ENCODE measurements around the gene MCUR1. TPM values are rescaled to one million over a fixed set of nuclear protein-coding genes. Genes with fewer than 3 reads are reported as not detected.
"Not testable (repeated sequence)": the region's sequence is repeated elsewhere in the genome, so short reads cannot be mapped to it uniquely, and the experiment has no call there.

MCUR1 gene
- total RNA-seq, 1 experiment from 2014 or later: 33.1 TPM

DNA sequence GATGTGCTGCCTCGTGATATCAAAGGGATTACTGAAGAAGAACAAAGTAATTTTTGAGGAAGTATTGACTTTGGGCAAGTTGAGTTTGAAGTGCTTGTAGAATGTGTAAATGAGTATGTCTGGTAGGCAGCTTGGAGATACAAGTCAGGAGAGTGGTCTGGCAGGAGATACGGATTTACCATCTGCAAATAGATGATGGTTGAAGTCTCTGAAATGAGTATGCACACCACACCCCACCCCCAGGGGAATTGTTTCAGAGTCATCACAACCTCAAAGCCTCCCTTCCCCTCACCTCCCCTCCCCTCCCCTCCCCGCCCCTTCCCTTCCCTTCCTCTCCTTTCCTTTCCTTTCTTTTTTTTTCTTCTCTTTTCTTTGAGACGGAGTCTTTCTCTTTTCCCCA is 16.4 kb upstream of the MCUR1 start:
- DNase-seq (ENCODE audit: low read depth, low spot score): no peak
- ChIA-PET CTCF (no interaction called here), POLR2A (no interaction called here)
- no peaks in the 10 kb centered on the region for H3K36me3 ChIP-seq (ENCODE audit: control insufficient read depth, insufficient read depth, low read length)
- TF ChIP-seq, protein P1, sequence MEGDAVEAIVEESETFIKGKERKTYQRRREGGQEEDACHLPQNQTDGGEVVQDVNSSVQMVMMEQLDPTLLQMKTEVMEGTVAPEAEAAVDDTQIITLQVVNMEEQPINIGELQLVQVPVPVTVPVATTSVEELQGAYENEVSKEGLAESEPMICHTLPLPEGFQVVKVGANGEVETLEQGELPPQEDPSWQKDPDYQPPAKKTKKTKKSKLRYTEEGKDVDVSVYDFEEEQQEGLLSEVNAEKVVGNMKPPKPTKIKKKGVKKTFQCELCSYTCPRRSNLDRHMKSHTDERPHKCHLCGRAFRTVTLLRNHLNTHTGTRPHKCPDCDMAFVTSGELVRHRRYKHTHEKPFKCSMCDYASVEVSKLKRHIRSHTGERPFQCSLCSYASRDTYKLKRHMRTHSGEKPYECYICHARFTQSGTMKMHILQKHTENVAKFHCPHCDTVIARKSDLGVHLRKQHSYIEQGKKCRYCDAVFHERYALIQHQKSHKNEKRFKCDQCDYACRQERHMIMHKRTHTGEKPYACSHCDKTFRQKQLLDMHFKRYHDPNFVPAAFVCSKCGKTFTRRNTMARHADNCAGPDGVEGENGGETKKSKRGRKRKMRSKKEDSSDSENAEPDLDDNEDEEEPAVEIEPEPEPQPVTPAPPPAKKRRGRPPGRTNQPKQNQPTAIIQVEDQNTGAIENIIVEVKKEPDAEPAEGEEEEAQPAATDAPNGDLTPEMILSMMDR (IDR thresholded peaks at IDR 0.05): no peak
- TF ChIP-seq POLR2AphosphoS5 (IDR thresholded peaks at IDR 0.05; ENCODE audit: low read depth, low read length) (no peak), TCF7L2 (IDR thresholded peaks at IDR 0.05; ENCODE audit: low read depth, low read length) (no peak), SIN3A (IDR thresholded peaks at IDR 0.05; ENCODE audit: borderline replicate concordance, insufficient read depth, low read depth, low read length) (no peak)
- TF ChIP-seq, protein P2, sequence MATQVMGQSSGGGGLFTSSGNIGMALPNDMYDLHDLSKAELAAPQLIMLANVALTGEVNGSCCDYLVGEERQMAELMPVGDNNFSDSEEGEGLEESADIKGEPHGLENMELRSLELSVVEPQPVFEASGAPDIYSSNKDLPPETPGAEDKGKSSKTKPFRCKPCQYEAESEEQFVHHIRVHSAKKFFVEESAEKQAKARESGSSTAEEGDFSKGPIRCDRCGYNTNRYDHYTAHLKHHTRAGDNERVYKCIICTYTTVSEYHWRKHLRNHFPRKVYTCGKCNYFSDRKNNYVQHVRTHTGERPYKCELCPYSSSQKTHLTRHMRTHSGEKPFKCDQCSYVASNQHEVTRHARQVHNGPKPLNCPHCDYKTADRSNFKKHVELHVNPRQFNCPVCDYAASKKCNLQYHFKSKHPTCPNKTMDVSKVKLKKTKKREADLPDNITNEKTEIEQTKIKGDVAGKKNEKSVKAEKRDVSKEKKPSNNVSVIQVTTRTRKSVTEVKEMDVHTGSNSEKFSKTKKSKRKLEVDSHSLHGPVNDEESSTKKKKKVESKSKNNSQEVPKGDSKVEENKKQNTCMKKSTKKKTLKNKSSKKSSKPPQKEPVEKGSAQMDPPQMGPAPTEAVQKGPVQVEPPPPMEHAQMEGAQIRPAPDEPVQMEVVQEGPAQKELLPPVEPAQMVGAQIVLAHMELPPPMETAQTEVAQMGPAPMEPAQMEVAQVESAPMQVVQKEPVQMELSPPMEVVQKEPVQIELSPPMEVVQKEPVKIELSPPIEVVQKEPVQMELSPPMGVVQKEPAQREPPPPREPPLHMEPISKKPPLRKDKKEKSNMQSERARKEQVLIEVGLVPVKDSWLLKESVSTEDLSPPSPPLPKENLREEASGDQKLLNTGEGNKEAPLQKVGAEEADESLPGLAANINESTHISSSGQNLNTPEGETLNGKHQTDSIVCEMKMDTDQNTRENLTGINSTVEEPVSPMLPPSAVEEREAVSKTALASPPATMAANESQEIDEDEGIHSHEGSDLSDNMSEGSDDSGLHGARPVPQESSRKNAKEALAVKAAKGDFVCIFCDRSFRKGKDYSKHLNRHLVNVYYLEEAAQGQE (IDR thresholded peaks at IDR 0.05; ENCODE audit: insufficient read depth in 1 of 2, low read depth in 2 of 2, low read length in 1 of 2): no peak
- no peaks in the 10 kb centered on the region for H3K9me3 ChIP-seq (ENCODE audit: control insufficient read depth, insufficient read depth, low read depth, low read length)
- BruUV-seq (replicated peaks): no TSS peak
- intact Hi-C loops (cut with micrococcal nuclease; ENCODE audit: unreplicated experiment) (no loop called here), in situ Hi-C loops (cut with HindIII; ENCODE audit: low pct_unique_long_range_greater_than_20kb, low sequenced_read_pairs) (no loop called here)
- no peak overlapping the region for H3K27ac ChIP-seq (ENCODE audit: low read length)
- H3K4me3 ChIP-seq (ENCODE audit: low read depth in 2 of 2, low read length in 2 of 2): no peak overlapping the region
- no peaks in the 10 kb centered on the region for H3K27me3 ChIP-seq (ENCODE audit: control insufficient read depth, insufficient read depth, low read length)
- no peak for ATAC-seq
- H3K4me1 ChIP-seq (ENCODE audit: control insufficient read depth, insufficient read depth, low read length): no peaks in the 10 kb centered on the region

DNA sequence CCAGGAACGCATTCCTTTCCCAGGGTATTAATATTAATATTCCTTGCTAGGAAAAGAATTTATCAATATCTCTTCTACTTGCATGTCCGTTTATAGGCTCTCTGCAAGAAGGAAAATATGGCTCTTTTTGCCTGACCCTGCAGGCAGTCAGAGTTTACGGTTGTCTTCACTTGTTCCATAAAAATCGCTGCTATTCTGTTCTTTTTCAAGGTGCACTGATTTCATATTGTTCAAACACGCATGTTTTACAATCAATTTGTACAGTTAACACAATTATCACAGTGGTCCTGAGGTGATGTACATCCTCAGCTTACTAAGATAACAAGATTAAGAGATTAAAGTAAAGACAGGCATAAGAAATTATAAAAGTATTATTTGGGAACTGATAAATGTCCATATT is 15.1 kb upstream of the MCUR1 start:
- H3K36me3 ChIP-seq (ENCODE audit: control insufficient read depth, insufficient read depth, low read length); CTCF ChIA-PET; intact Hi-C loops (cut with micrococcal nuclease; ENCODE audit: unreplicated experiment); BruUV-seq (replicated peaks); DNase-seq (ENCODE audit: low read depth, low spot score); POLR2A ChIA-PET; ATAC-seq; H3K27ac ChIP-seq (ENCODE audit: low read length); in situ Hi-C loops (cut with HindIII; ENCODE audit: low pct_unique_long_range_greater_than_20kb, low sequenced_read_pairs); H3K27me3 ChIP-seq (ENCODE audit: control insufficient read depth, insufficient read depth, low read length); H3K9me3 ChIP-seq (ENCODE audit: control insufficient read depth, insufficient read depth, low read depth, low read length); H3K4me3 ChIP-seq (ENCODE audit: low read depth in 2 of 2, low read length in 2 of 2); H3K4me1 ChIP-seq (ENCODE audit: control insufficient read depth, insufficient read depth, low read length): not testable (repeated sequence)

DNA sequence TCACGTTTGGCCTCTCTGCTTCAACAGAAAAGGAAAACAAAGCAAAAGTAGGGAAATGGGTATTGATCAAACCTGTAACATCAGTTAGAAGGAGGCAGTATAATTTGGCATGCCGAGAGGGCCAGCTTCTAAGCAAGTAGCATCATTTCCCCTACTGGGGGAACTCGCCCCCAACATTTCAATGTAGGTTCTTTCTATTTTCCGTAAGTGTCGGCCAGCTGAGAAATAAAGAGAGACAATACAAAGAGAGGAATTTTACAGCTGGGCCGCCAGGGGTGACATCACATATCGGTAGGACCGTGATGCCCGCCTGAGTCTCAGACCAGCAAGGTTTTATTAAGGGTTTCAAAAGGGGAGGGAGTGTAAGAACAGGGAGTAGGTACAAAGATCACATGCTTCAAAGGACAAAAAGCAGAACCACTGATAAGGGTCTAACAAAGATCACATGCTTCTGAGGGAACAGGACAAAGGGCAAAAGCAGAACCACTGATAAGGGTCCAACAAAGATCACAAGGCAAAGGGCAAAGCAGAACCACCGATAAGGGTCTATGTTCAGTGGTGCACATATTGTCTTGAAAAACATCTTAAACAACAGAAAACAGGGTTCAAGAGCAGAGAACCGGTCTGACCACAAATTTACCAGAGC is 14.4 kb upstream of the MCUR1 start:
- DNase-seq (ENCODE audit: low read depth, low spot score); ATAC-seq; intact Hi-C loops (cut with micrococcal nuclease; ENCODE audit: unreplicated experiment); in situ Hi-C loops (cut with HindIII; ENCODE audit: low pct_unique_long_range_greater_than_20kb, low sequenced_read_pairs); H3K36me3 ChIP-seq (ENCODE audit: control insufficient read depth, insufficient read depth, low read length); CTCF ChIA-PET; BruUV-seq (replicated peaks); H3K27ac ChIP-seq (ENCODE audit: low read length); H3K4me3 ChIP-seq (ENCODE audit: low read depth in 2 of 2, low read length in 2 of 2); H3K9me3 ChIP-seq (ENCODE audit: control insufficient read depth, insufficient read depth, low read depth, low read length); POLR2A ChIA-PET; H3K4me1 ChIP-seq (ENCODE audit: control insufficient read depth, insufficient read depth, low read length); H3K27me3 ChIP-seq (ENCODE audit: control insufficient read depth, insufficient read depth, low read length): not testable (repeated sequence)

Data from Panc1 (cell line).